ENCODE results near the gene PLIN4.

- no peak for TF ChIP-seq POLR2A (IDR thresholded peaks at IDR 0.05)
- no peak for TF ChIP-seq CTCF (IDR thresholded peaks at IDR 0.05)
Measured at GRCh38 chr19:4496304-4496703, 22.0 kb downstream of the PLIN4 start.
